Ishikawa (cell line): ENCODE measurements around the gene PTPRD.

Experiments used
- CEBPB ChIP-seq: IDR thresholded peaks from 2 replicates; pipeline ENCODE4 v1.6.1; 2012
- CREB1 ChIP-seq: IDR thresholded peaks from 2 replicates; pipeline ENCODE4 v1.6.1; 2012; ENCODE audit warnings: low read depth
- EGR1 ChIP-seq: IDR thresholded peaks from 2 replicates; pipeline ENCODE4 v1.6.1; 2012
- EP300 ChIP-seq: IDR thresholded peaks from 2 replicates; pipeline ENCODE4 v1.6.1; 2012; ENCODE audit warnings: borderline replicate concordance
- FOXM1 ChIP-seq: IDR thresholded peaks from 2 replicates; pipeline ENCODE4 v1.6.1; 2012; ENCODE audit warnings: low read depth, borderline replicate concordance
- NFIC ChIP-seq: IDR thresholded peaks from 2 replicates; pipeline ENCODE4 v1.6.1; 2012
- RAD21 ChIP-seq: IDR thresholded peaks from 2 replicates; pipeline ENCODE4 v1.6.1; 2012; ENCODE audit warnings: low read depth
- TAF1 ChIP-seq: IDR thresholded peaks from 2 replicates; pipeline ENCODE4 v1.6.1; 2012; ENCODE audit warnings: low read depth, mild to moderate bottlenecking
- TEAD4 ChIP-seq: IDR thresholded peaks from 2 replicates; pipeline ENCODE4 v1.6.1; 2012
- USF1 ChIP-seq: IDR thresholded peaks from 2 replicates; pipeline ENCODE4 v1.6.1; 2012
- TF ChIP-seq, protein P1 (sequence below): IDR thresholded peaks from 2 replicates; pipeline ENCODE4 v1.6.1; 2012; ENCODE audit warnings: low read depth, mild to moderate bottlenecking

DNA sequence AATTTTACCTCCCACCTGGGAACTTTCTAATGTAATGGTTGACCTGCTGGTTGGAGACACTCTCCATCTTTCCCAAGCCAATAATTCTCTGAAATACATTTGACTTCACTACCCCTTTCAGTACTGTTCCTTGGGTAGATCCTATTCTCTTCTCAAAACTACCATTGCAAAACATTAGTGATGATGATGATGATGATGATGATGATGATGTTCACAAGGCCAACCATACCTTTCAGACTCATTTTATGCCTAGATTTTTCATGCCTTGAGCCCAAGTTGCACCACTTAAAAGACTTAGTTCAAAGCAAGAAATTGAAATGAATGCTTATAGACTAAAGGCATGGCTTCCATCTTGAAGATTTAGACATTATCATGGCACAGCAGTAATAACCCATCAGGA is 1672.2 kb downstream of the PTPRD start:
- TF ChIP-seq, protein P1, sequence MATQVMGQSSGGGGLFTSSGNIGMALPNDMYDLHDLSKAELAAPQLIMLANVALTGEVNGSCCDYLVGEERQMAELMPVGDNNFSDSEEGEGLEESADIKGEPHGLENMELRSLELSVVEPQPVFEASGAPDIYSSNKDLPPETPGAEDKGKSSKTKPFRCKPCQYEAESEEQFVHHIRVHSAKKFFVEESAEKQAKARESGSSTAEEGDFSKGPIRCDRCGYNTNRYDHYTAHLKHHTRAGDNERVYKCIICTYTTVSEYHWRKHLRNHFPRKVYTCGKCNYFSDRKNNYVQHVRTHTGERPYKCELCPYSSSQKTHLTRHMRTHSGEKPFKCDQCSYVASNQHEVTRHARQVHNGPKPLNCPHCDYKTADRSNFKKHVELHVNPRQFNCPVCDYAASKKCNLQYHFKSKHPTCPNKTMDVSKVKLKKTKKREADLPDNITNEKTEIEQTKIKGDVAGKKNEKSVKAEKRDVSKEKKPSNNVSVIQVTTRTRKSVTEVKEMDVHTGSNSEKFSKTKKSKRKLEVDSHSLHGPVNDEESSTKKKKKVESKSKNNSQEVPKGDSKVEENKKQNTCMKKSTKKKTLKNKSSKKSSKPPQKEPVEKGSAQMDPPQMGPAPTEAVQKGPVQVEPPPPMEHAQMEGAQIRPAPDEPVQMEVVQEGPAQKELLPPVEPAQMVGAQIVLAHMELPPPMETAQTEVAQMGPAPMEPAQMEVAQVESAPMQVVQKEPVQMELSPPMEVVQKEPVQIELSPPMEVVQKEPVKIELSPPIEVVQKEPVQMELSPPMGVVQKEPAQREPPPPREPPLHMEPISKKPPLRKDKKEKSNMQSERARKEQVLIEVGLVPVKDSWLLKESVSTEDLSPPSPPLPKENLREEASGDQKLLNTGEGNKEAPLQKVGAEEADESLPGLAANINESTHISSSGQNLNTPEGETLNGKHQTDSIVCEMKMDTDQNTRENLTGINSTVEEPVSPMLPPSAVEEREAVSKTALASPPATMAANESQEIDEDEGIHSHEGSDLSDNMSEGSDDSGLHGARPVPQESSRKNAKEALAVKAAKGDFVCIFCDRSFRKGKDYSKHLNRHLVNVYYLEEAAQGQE = no peak
- no peak for TF ChIP-seq EGR1
- TF ChIP-seq NFIC = no peak
- no peak for TF ChIP-seq RAD21
- no peak for TF ChIP-seq CEBPB
- TF ChIP-seq USF1 = no peak
- TF ChIP-seq TEAD4 = no peak
- TF ChIP-seq FOXM1 = no peak
- TF ChIP-seq TAF1 = no peak
- no peak for TF ChIP-seq CREB1
- no peak for TF ChIP-seq EP300
